Measurements from ENCODE around the gene KCNQ4. TPM values are rescaled to one million over a fixed set of nuclear protein-coding genes. Genes with fewer than 3 reads are reported as not detected.

Gene KCNQ4
- total RNA-seq, 1 experiment from 2014 or later = 1.4 TPM

DNA sequence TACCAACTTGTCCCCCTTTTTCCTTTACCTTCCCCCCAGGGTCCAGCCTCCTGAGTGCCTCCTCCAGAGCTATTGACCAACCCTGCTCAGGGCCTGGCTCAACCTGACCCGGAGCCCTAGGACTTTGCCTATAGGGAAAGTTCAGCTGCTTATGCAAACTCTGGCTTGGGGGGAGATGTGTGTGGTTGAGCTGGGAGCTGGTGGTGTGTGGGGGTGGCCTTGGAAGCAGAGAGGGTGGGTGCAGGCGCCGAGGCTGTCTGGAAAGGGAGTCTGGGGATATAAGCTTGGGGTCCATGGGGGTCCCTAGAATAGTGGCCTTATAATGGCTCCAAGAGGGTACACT is 14.1 kb downstream of the KCNQ4 start:
- peaks cover 23% of the 10 kb centered on the region for H3K27me3 Mint-ChIP-seq (ENCODE audit: low read depth)
- Histone ChIP-seq H3K4ac (ENCODE audit: low read depth, low read length) (no peak overlapping the region), H3T11ph (ENCODE audit: low read length) (no peak overlapping the region), H2BK15ac (ENCODE audit: low read depth, low read length) (no peak overlapping the region), H4K20me1 (ENCODE audit: control insufficient read depth, insufficient read depth, insufficient read length) (no peaks in the 10 kb centered on the region), H3K79me1 (ENCODE audit: insufficient read depth, low read depth, low read length, poor library complexity, severe bottlenecking) (no peaks in the 10 kb centered on the region), H4K91ac (ENCODE audit: insufficient read length, low read depth, low read length) (no peak overlapping the region), H4K8ac (replicated peaks; ENCODE audit: insufficient read length, low read depth, low read length) (no peak overlapping the region), H3K23ac (ENCODE audit: insufficient read length, low read depth, low read length) (no peak overlapping the region), H3K4me1 (ENCODE audit: insufficient read depth, low read length) (no peaks in the 10 kb centered on the region), H3K9me3 (ENCODE audit: control insufficient read depth, low read depth, low read length) (no peaks in the 10 kb centered on the region), H3K79me2 (ENCODE audit: insufficient read depth, low read length) (no peaks in the 10 kb centered on the region), H3K27me3 (ENCODE audit: insufficient read depth, low read length) (no peaks in the 10 kb centered on the region), H3K27ac (ENCODE audit: insufficient read length, low read depth, low read length) (no peak overlapping the region), H4K5ac (ENCODE audit: insufficient read length, low read depth, low read length) (no peak overlapping the region), H2BK20ac (ENCODE audit: low read depth, low read length, poor library complexity, severe bottlenecking) (no peak overlapping the region), H3K14ac (ENCODE audit: insufficient read depth, low read length) (no peak overlapping the region), H3K56ac (ENCODE audit: insufficient read length, low read depth, low read length) (no peak overlapping the region), H2BK12ac (ENCODE audit: insufficient read length, low read depth, low read length) (no peak overlapping the region), H2AK5ac (ENCODE audit: insufficient read length, low read length) (no peak overlapping the region), H2BK5ac (ENCODE audit: insufficient read length, low read length) (no peak overlapping the region), H3K18ac (ENCODE audit: insufficient read length, low read depth, low read length) (no peak overlapping the region), H3K23me2 (ENCODE audit: insufficient read length, low read depth, low read length, poor library complexity, severe bottlenecking) (peaks cover 2% of the 10 kb centered on the region), H3K4me2 (ENCODE audit: insufficient read depth, insufficient read length, low read length) (no peak overlapping the region), H2AFZ (ENCODE audit: low read length) (no peak overlapping the region), H2BK120ac (ENCODE audit: low read depth, low read length, poor library complexity, severe bottlenecking) (no peak overlapping the region), H3K9ac (ENCODE audit: extremely low read depth, insufficient read length, low read length) (no peak overlapping the region)
- peak overlapping the region in 1 of 3 experiments; percentile 93; a peak in 1 of 7 replicates for H3K27ac Mint-ChIP-seq
- TF ChIP-seq, protein P1, sequence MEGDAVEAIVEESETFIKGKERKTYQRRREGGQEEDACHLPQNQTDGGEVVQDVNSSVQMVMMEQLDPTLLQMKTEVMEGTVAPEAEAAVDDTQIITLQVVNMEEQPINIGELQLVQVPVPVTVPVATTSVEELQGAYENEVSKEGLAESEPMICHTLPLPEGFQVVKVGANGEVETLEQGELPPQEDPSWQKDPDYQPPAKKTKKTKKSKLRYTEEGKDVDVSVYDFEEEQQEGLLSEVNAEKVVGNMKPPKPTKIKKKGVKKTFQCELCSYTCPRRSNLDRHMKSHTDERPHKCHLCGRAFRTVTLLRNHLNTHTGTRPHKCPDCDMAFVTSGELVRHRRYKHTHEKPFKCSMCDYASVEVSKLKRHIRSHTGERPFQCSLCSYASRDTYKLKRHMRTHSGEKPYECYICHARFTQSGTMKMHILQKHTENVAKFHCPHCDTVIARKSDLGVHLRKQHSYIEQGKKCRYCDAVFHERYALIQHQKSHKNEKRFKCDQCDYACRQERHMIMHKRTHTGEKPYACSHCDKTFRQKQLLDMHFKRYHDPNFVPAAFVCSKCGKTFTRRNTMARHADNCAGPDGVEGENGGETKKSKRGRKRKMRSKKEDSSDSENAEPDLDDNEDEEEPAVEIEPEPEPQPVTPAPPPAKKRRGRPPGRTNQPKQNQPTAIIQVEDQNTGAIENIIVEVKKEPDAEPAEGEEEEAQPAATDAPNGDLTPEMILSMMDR (conservative IDR thresholded peaks at IDR 0.05) = no peak
- H3K4me3 Mint-ChIP-seq = no peak overlapping the region
- H3K36me3 Mint-ChIP-seq (ENCODE audit: insufficient read depth in 1 of 3, low read depth in 3 of 3) = no peaks in the 10 kb centered on the region
- no CpG with 5 or more reads among the region's 3 CpGs for WGBS (ENCODE audit: extremely low coverage, insufficient read length, low lambda C conversion rate)
- peaks cover 28 to 57% of the 10 kb centered on the region in 2 experiments for H3K4me1 Mint-ChIP-seq
- DNase-seq = no peak
- H3K9me3 Mint-ChIP-seq = no peaks in the 10 kb centered on the region
